SHP77 treated with DMSO at 0.1 percent for 48 hours (cell line): ENCODE results near the gene TMEM219.
"Not testable (repeated sequence)": the region's sequence is repeated elsewhere in the genome, so short reads cannot be mapped to it uniquely, and the experiment has no call there.

Experiments used
- DNase-seq: peaks from one replicate; lab custom pipeline; 2025; lab: John Stamatoyannopoulos, UW

TMEM219 gene

DNA sequence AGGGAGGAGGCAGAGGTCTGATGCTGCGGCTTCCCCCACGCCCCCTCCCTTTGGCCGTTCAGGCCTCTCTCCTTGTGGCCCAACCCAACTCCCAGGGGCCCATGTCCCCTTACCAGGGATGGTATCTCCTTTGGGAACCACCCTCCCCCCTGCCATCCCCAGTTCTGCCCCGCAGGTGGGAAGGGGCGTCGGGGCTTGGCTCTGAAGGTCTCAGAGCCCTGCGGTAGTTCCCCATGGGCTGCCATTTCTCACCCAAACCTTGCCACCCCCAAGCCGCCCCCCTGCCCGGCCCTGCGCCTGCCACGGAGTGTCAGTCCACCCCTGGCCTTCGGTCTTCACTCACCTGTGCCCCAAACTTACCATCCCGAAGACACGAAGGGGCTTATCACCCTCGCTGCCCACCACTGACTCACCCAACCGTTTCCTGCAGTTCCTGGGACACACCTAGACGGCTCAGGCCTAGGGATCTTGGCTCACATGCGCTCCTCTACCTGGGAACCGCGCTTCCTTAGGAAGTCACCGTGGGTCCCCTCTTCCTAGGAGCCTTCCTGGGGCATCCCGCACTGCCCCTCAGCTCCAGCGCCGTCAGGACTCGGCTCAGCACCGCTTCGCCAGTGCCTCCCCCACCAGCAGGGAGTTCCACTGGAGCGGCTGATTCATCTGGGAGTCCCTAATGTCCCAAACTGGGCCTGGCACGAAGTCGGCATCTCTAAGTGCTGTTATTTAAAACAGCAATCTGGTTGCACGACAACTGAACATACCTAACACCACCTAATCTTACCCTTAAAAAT is 50.0 kb downstream of the TMEM219 start:
- no peak for DNase-seq

DNA sequence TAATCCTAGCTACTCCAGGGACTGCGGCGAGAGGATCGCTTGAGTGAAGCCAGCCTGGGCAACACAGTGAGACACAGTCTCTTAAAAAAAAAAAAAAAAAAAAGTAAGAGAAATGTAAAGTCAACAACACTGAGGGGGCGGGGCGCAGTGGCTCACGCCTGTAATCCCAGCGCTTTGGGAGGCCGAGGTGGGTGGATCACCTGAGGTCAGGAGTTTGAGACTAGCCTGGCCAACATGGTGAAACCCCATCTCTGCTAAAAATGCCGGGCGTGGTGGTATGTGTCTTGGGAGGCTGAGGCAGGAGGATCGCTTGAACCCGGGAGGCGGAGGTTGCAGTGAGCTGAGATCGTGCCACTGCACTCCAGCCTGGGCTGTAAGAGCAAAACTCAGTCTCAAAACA is 50.7 kb downstream of the TMEM219 start:
- not testable (repeated sequence) for DNase-seq

DNA sequence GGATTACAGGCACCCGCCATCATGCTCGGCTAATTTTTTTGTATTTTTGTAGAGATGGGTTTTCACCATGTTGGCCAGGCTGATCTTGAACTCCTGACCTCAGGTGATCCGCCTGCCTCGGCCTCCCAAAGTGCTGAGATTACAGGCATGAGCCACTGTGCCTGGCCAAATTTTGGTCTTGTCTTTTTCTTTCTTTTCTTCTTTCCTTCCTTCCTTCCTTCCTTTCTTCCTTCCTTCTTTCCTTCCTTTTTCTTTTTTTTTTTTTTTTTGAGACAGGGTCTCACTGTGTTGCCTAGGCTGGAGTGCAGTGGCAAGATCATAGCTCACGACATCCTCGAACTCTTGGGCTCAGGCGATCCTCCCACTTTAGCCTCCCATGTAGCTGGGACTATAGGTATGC is 53.6 kb downstream of the TMEM219 start:
- not testable (repeated sequence) for DNase-seq

DNA sequence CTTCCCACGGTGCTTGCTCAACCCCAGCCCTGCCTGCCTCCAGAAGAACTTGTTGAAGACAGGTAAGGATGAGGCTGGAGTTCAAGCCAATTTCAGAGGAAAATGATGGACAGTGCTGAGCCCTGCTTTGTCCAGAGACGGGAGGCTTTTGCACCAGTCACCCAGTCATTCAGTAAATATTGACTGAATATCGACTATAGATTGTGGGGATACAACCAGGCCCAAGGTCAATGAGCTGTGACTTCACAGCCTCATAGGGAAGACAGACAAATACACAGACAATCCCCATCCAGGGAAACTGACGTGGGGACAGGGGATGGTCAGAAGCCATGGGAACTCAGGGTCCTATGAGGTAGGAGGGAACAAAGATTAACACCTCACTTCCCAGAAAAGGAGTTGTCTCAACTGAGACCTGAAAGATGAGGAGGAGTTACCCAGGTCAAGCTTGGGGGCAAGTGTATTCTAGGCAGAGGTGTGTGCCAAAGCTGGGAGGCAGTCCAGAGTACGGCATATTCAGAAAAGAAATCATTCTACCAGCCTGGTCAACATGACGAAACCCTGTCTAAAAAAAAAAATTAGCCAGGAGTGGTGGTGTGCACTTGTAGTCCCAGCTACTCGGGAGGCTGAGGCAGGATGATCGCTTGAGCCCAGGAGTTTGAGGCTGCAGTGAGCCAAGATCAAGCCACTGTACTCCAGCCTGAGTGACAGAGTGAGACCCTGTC is 54.8 kb downstream of the TMEM219 start:
- DNase-seq = no peak

DNA sequence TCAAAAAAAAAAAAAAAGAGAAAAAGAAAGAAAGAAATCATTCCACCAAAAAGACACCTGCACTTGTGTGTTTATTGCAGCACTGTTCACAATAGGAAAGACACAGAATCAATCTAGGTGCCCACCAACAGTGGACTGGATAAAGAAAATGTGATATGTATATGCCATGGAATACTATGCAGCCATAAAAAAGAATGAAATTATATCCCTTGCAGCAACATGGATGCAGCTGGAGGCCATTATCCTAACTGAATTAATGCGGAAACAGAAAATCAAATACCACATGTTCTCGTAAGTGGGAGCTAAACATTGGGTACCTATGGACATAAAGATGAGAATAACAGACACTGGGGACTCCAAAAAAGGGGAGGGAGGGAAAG is 55.4 kb downstream of the TMEM219 start:
- DNase-seq = no peak

DNA sequence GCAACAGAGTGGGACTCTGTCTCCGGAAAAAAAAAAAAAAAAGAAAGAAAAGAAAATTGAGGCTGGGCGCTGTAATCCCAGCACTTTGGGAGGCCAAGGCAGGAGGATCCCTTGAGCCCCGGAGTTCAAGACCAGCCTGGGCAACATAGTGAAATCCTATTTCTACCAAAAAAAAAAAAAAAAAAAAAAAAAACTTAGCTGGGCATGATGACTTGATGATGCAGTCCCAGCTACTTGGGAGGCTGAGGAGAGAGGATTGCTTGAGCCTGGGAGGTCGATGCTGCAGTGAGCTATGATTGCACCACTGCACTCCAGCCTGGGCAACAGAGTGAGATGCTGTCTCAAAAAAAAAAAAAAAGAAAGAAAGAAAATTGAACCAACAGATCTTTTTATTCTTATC is 56.1 kb downstream of the TMEM219 start:
- not testable (repeated sequence) for DNase-seq

DNA sequence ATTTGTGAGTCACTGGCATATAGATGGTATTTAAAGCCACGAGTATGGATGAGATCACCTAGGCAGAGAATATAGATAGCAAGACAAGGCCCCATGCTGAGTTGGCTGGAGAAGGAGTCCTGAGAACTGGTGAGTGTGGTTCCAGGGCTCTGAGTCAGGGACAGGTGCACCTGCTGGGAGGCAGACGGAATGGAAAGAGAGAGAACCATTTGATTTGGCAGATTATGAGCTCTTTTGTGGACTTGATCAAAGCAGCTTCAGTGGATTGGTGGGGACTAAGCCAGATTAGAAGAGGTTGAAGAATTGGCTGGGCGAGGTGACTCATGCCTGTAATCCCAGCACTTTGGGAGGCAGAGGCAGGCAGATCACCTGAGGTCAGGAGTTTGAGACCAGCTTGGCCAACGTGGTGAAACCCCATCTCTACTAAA is 56.9 kb downstream of the TMEM219 start:
- DNase-seq = no peak
